Muscle of leg (tissue), 11 donors: ENCODE data around the gene ARHGAP22. TPM values are rescaled to one million over a fixed set of nuclear protein-coding genes. Genes with fewer than 3 reads are reported as not detected.

ENCODE experiments used
- DNase-seq: peaks from one replicate; pipeline ENCODE4 v3.0.0; 2013
- H3K27ac ChIP-seq: one replicate; pipeline ENCODE4 v1.5.1; 2013; ENCODE audit warnings: mild to moderate bottlenecking, low read length, control low read depth
- H3K27me3 ChIP-seq: one replicate; pipeline ENCODE4 v1.6.1; 2013; ENCODE audit warnings: low read length; ENCODE audit not compliant: control insufficient read depth, insufficient read depth
- H3K36me3 ChIP-seq: one replicate; pipeline ENCODE4 v1.6.1; 2013; ENCODE audit warnings: low read length; ENCODE audit not compliant: control insufficient read depth, insufficient read depth
- H3K4me1 ChIP-seq: one replicate; pipeline ENCODE4 v1.6.1; 2013; ENCODE audit warnings: low read length; ENCODE audit not compliant: control insufficient read depth, insufficient read depth
- H3K4me3 ChIP-seq: one replicate; pipeline ENCODE4 v1.5.1; 2013; ENCODE audit warnings: low read length, control low read depth
- H3K9me3 ChIP-seq: replicated peaks from 2 replicates; pipeline ENCODE4 v1.6.1; 2013; ENCODE audit warnings: low read depth, low read length; ENCODE audit not compliant: control insufficient read depth
- WGBS: methylation state at CpG from one replicate; pipeline ENCODE4 v1.1.5; 2013; ENCODE audit warnings: missing lambda C conversion rate; ENCODE audit not compliant: insufficient coverage; 5-methylcytosine and 5-hydroxymethylcytosine counted together
- polyA plus RNA-seq, 8 donors: library from polyadenylated mRNA; unstranded; fragments of 120-200 nt; gene quantifications; one replicate each; pipeline versions ENCODE4 v1.2.1 to v1.2.3, GENCODE V29; 2013; ENCODE audit warnings: inconsistent platforms in 1 of 8, low replicate concordance in 1 of 8; ENCODE audit not compliant: insufficient read length in 8 of 8, insufficient read depth in 1 of 8
- total RNA-seq: library from RNA; stranded (reverse); fragments of 120-200 nt; gene quantifications from one replicate; pipeline ENCODE4 v1.2.4, GENCODE V29; 2013

Gene ARHGAP22
- total and polyA plus RNA-seq, 9 donors: 0.72 to 3.0 (median 1.2) TPM

DNA sequence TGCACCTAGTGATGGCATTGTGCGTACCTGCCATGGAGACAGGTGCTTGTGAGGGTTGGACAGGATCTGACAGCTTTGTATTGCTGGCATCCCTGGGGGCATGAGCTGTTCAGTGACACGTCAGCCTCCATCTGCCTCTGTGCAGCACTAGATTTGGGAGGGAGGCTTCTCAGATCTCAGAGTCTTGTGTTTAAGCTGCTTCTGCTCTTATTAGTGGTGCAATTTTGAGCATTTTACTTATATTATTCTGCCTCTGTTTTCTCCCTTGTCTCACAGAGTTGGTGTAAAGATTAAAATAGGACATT is 5.1 kb downstream of the ARHGAP22 start:
- H3K4me1 ChIP-seq: peaks cover 17% of the 10 kb centered on the region
- WGBS: 54% methylated on average over 2 of the region's 2 CpGs
- no peaks in the 10 kb centered on the region for H3K9me3 ChIP-seq
- no peak overlapping the region for H3K4me3 ChIP-seq
- peaks cover 21% of the 10 kb centered on the region for H3K27me3 ChIP-seq
- no peaks in the 10 kb centered on the region for H3K36me3 ChIP-seq
- no peak overlapping the region for H3K27ac ChIP-seq
- no peak for DNase-seq

- DNase-seq: no peak
- no peak overlapping the region for H3K27ac ChIP-seq
- H3K36me3 ChIP-seq: no peaks in the 10 kb centered on the region
- peaks cover 15% of the 10 kb centered on the region for H3K27me3 ChIP-seq
- WGBS: 70% methylated on average over 6 of the region's 6 CpGs
- no peaks in the 10 kb centered on the region for H3K9me3 ChIP-seq
- no peak overlapping the region for H3K4me3 ChIP-seq
- H3K4me1 ChIP-seq: peaks cover 11% of the 10 kb centered on the region
Measured at GRCh38 chr10:48598936-48599829, 5.7 kb downstream of the ARHGAP22 start.

DNA sequence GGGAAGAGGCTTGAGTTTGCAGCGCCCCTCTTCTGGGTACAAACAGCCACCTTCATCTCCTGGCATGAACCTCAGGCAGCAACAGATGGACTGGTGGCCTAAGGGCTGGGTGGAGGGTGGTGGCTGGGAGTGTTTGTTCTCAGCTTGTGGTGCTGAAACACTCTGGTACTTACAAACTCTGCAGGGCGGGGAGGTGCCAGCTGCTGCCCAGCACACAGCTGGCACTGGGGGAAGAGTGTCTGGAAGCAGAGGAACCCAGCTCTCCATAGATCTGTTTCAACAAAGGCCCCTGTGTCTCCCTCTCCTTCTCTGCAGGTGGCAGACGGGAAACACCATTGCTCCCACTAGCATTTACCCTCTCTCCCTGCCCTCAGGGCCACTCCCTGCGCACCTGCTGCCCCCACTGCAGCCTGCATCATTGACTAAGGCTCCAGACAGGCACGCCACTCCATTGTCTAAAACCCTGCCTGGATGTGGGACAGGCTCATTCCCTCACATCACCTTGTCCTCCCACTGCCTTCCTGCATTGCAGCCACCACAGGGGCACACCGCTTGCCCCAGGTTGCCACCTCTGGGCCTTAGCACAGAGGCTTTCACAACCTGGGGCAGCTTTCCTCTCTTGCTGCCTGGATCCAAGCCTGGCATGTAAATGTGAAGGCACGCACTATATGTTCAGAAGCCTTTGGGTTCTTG is 6.5 kb downstream of the ARHGAP22 start:
- no peaks in the 10 kb centered on the region for H3K36me3 ChIP-seq
- no peaks in the 10 kb centered on the region for H3K9me3 ChIP-seq
- peaks cover 10% of the 10 kb centered on the region for H3K4me1 ChIP-seq
- DNase-seq: peak; percentile 37
- H3K27ac ChIP-seq: no peak overlapping the region
- no peak overlapping the region for H3K4me3 ChIP-seq
- H3K27me3 ChIP-seq: peaks cover 7% of the 10 kb centered on the region
- 84% methylated on average over 5 of the region's 7 CpGs for WGBS

GRCh38 chr10:48595539-48595932 is 9.3 kb downstream of the ARHGAP22 start:
- Histone ChIP-seq H3K9me3 (no peaks in the 10 kb centered on the region), H3K27ac (no peak overlapping the region), H3K27me3 (peaks cover 2% of the 10 kb centered on the region), H3K4me1 (peaks cover 10% of the 10 kb centered on the region), H3K4me3 (no peak overlapping the region), H3K36me3 (no peaks in the 10 kb centered on the region)
- 75% methylated on average over 1 of the region's 3 CpGs for WGBS
- DNase-seq: no peak

DNA sequence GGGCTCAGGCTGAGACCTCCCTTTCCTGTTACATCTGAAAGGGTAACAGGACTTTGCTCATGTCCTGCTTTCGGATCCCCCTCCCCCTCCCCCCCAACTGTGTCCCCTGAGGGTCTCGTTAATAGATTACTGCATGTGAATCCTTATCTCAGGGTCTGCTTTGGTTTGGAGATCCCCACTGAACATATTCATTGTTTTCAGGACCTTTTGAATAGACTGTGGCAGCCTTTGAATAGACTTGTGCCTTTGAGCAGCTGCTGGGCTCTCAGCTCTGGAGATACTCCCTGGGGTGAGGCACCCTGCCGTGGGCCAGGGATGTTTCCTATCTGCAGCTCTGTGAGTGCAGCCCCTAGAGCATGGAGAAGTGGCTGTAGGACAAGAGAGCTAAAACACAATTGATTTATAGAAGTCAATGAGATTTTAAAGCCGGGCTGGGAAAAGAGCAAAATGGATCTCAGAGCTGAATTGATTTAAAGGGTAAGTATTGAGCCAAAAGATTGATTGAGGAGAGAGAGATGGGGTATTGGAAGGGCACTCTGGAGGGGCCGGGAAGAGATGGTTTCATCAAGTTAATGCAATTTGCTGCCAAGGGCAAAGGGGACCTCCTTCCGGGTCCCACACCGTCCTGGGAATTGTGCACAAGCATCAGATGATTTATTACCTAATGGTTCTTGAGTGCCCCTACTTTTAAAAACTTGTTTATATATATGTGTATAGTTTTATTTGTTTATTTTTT is 9.9 kb downstream of the ARHGAP22 start:
- DNase-seq: no peak
- Histone ChIP-seq H3K4me3 (no peak overlapping the region), H3K4me1 (peaks cover 10% of the 10 kb centered on the region), H3K36me3 (no peaks in the 10 kb centered on the region), H3K9me3 (no peaks in the 10 kb centered on the region), H3K27me3 (peaks cover 2% of the 10 kb centered on the region), H3K27ac (no peak overlapping the region)
- 49% methylated on average over 4 of the region's 7 CpGs for WGBS

- peaks cover 10% of the 10 kb centered on the region for H3K4me1 ChIP-seq
- no peaks in the 10 kb centered on the region for H3K36me3 ChIP-seq
- WGBS: 58% methylated on average over 2 of the region's 4 CpGs
- peaks cover 1% of the 10 kb centered on the region for H3K27me3 ChIP-seq
- no peak overlapping the region for H3K4me3 ChIP-seq
- no peaks in the 10 kb centered on the region for H3K9me3 ChIP-seq
- no peak for DNase-seq
- H3K27ac ChIP-seq: no peak overlapping the region
Measured at GRCh38 chr10:48594371-48594770, 10.5 kb downstream of the ARHGAP22 start.

- Histone ChIP-seq H3K27me3 (no peaks in the 10 kb centered on the region), H3K36me3 (no peaks in the 10 kb centered on the region), H3K9me3 (no peaks in the 10 kb centered on the region), H3K4me1 (peaks cover 6% of the 10 kb centered on the region), H3K4me3 (no peak overlapping the region), H3K27ac (no peak overlapping the region)
- no peak for DNase-seq
- 79% methylated on average over 6 of the region's 6 CpGs for WGBS
Measured at GRCh38 chr10:48592346-48592745, 12.5 kb downstream of the ARHGAP22 start.

DNA sequence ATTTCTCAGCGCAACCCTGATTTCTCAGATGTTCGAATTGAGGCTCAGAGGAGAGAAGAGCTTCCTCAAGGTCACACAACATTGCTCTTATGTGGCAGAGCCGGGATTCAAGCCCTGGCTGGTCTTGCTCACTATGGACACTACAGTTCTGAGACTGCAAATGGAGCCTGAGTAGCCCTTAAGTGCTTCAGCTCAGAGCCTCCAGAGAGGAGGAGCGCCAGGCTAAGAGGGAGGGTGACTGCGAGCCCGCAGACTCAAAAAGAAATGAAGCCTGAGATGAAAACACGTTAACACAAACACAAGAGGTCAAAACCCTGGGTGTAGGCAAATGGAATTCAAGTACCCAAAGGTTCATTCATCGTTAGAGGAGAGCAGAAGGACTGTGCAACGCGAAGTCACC is 13.9 kb downstream of the ARHGAP22 start:
- DNase-seq: no peak
- Histone ChIP-seq H3K27me3 (no peaks in the 10 kb centered on the region), H3K9me3 (no peaks in the 10 kb centered on the region), H3K36me3 (no peaks in the 10 kb centered on the region), H3K4me1 (peaks cover 6% of the 10 kb centered on the region), H3K27ac (no peak overlapping the region), H3K4me3 (no peak overlapping the region)
- WGBS: 88% methylated on average over 7 of the region's 10 CpGs

- no peak overlapping the region for H3K4me3 ChIP-seq
- H3K9me3 ChIP-seq: peaks cover 7% of the 10 kb centered on the region
- H3K36me3 ChIP-seq: no peaks in the 10 kb centered on the region
- H3K27ac ChIP-seq: no peak overlapping the region
- peak; percentile 55 for DNase-seq
- 39% methylated on average over 5 of the region's 5 CpGs for WGBS
- H3K4me1 ChIP-seq: peaks cover 6% of the 10 kb centered on the region
- no peaks in the 10 kb centered on the region for H3K27me3 ChIP-seq
Measured at GRCh38 chr10:48589266-48589665, 15.6 kb downstream of the ARHGAP22 start.

- H3K4me1 ChIP-seq: peaks cover 6% of the 10 kb centered on the region
- H3K4me3 ChIP-seq: no peak overlapping the region
- WGBS: 90% methylated on average over 3 of the region's 3 CpGs
- H3K27me3 ChIP-seq: no peaks in the 10 kb centered on the region
- H3K9me3 ChIP-seq: peaks cover 8% of the 10 kb centered on the region
- no peak for DNase-seq
- H3K27ac ChIP-seq: no peak overlapping the region
- H3K36me3 ChIP-seq: no peaks in the 10 kb centered on the region
Measured at GRCh38 chr10:48587819-48588218, 17.1 kb downstream of the ARHGAP22 start.
